ENCODE data around the gene CYP27B1.

The CYP27B1 gene

GRCh38 chr12:57726884-57727757 is 39.8 kb downstream of the CYP27B1 start:
- H3K4me2 ChIP-seq (ENCODE audit: low read length): peak overlapping the region; percentile 57
- peak; percentile 47 for TF ChIP-seq CTCF (IDR thresholded peaks at IDR 0.05)
- peaks cover 3% of the 10 kb centered on the region for H3K27me3 ChIP-seq (ENCODE audit: control insufficient read depth, insufficient read depth, low read length)
- H2AFZ ChIP-seq: peak overlapping the region; percentile 86
- H3K79me2 ChIP-seq: no peaks in the 10 kb centered on the region
- H3K9ac ChIP-seq: no peak overlapping the region
- peak overlapping the region; percentile 70 for H3K27ac ChIP-seq
- H3K36me3 ChIP-seq (ENCODE audit: control insufficient read depth, insufficient read depth, low read length): no peaks in the 10 kb centered on the region
- peak overlapping the region; percentile 20 for H3K4me3 ChIP-seq (ENCODE audit: low read depth, low read length)
- H3K4me1 ChIP-seq: peaks cover 8% of the 10 kb centered on the region
- H3K9me3 ChIP-seq (ENCODE audit: control insufficient read depth, low read length): no peaks in the 10 kb centered on the region

GRCh38 chr12:57726151-57726883 is 40.6 kb downstream of the CYP27B1 start:
- peak overlapping the region; percentile 86 for H2AFZ ChIP-seq
- peaks cover 3% of the 10 kb centered on the region for H3K27me3 ChIP-seq (ENCODE audit: control insufficient read depth, insufficient read depth, low read length)
- H3K36me3 ChIP-seq (ENCODE audit: control insufficient read depth, insufficient read depth, low read length): no peaks in the 10 kb centered on the region
- peak overlapping the region; percentile 37 for H3K4me3 ChIP-seq (ENCODE audit: low read depth, low read length)
- no peaks in the 10 kb centered on the region for H3K9me3 ChIP-seq (ENCODE audit: control insufficient read depth, low read length)
- peak; percentile 84 for TF ChIP-seq CTCF (IDR thresholded peaks at IDR 0.05)
- H3K27ac ChIP-seq: peak overlapping the region; percentile 70
- H3K9ac ChIP-seq: no peak overlapping the region
- no peaks in the 10 kb centered on the region for H3K79me2 ChIP-seq
- peak overlapping the region; percentile 57 for H3K4me2 ChIP-seq (ENCODE audit: low read length)
- peaks cover 8% of the 10 kb centered on the region for H3K4me1 ChIP-seq

GRCh38 chr12:57725851-57726150 is 41.1 kb downstream of the CYP27B1 start:
- Histone ChIP-seq H3K4me3 (ENCODE audit: low read depth, low read length) (no peak overlapping the region), H3K36me3 (ENCODE audit: control insufficient read depth, insufficient read depth, low read length) (no peaks in the 10 kb centered on the region)

GRCh38 chr12:57724936-57725740 is 41.7 kb downstream of the CYP27B1 start:
- Histone ChIP-seq H3K79me2 (no peaks in the 10 kb centered on the region), H3K4me2 (ENCODE audit: low read length) (no peak overlapping the region), H3K36me3 (ENCODE audit: control insufficient read depth, insufficient read depth, low read length) (no peaks in the 10 kb centered on the region), H3K9me3 (ENCODE audit: control insufficient read depth, low read length) (no peaks in the 10 kb centered on the region), H3K9ac (no peak overlapping the region), H3K27ac (no peak overlapping the region), H3K27me3 (ENCODE audit: control insufficient read depth, insufficient read depth, low read length) (peaks cover 3% of the 10 kb centered on the region), H3K4me1 (peaks cover 8% of the 10 kb centered on the region), H2AFZ (no peak overlapping the region), H3K4me3 (ENCODE audit: low read depth, low read length) (no peak overlapping the region)
- no peak for TF ChIP-seq CTCF (IDR thresholded peaks at IDR 0.05)

More at GRCh38 chr12:57725851-57726150, 41.1 kb downstream of the CYP27B1 start:
- H3K4me1 ChIP-seq: peaks cover 8% of the 10 kb centered on the region
- no peaks in the 10 kb centered on the region for H3K79me2 ChIP-seq
- H3K9me3 ChIP-seq (ENCODE audit: control insufficient read depth, low read length): no peaks in the 10 kb centered on the region
- TF ChIP-seq CTCF (IDR thresholded peaks at IDR 0.05): no peak
- peak overlapping the region; percentile 55 for H3K27ac ChIP-seq
- H3K9ac ChIP-seq: no peak overlapping the region
- no peak overlapping the region for H3K4me2 ChIP-seq (ENCODE audit: low read length)
- peak overlapping the region; percentile 86 for H2AFZ ChIP-seq
- H3K27me3 ChIP-seq (ENCODE audit: control insufficient read depth, insufficient read depth, low read length): peaks cover 3% of the 10 kb centered on the region
